SW480 (cell line): ENCODE measurements around the gene FHIP1A.
"Not testable (repeated sequence)": the region's sequence is repeated elsewhere in the genome, so short reads cannot be mapped to it uniquely, and the experiment has no call there.

ENCODE experiments used
- DNase-seq: peaks from one replicate; pipeline ENCODE4 v3.0.0-alpha.2; 2016; ENCODE audit warnings: low spot score

The FHIP1A gene

GRCh38 chr4:151408630-151409469 lies at the start of gene FHIP1A:
Gene FHIP1A, plus strand, starts transcription at chr4:151409176. Its CDS starts 157,084 bp downstream, at chr4:151566260.
- peak; percentile 89 for DNase-seq

- no peak for DNase-seq
Measured at GRCh38 chr4:151359576-151359975, 49.4 kb upstream of the FHIP1A start.

- no peak for DNase-seq
Measured at GRCh38 chr4:151361126-151361525, 47.9 kb upstream of the FHIP1A start.

- no peak for DNase-seq
Measured at GRCh38 chr4:151361966-151362365, 47.0 kb upstream of the FHIP1A start.

GRCh38 chr4:151362404-151363164 lies 46.4 kb upstream of the FHIP1A start:
- peak; percentile 78 for DNase-seq

- no peak for DNase-seq
Measured at GRCh38 chr4:151376540-151376939, 32.4 kb upstream of the FHIP1A start.

- DNase-seq, result no peak
Measured at GRCh38 chr4:151389311-151389710, 19.7 kb upstream of the FHIP1A start.

GRCh38 chr4:151389799-151390198 lies 19.2 kb upstream of the FHIP1A start:
- not testable (repeated sequence) for DNase-seq

GRCh38 chr4:151395873-151396272 lies 13.1 kb upstream of the FHIP1A start:
- no peak for DNase-seq

- no peak for DNase-seq
Measured at GRCh38 chr4:151400343-151400742, 8.6 kb upstream of the FHIP1A start.

- DNase-seq, result no peak
Measured at GRCh38 chr4:151401739-151402138, 7.2 kb upstream of the FHIP1A start.

- DNase-seq, result no peak
Measured at GRCh38 chr4:151402145-151402865, 6.7 kb upstream of the FHIP1A start.

- no peak for DNase-seq
Measured at GRCh38 chr4:151403656-151404055, 5.3 kb upstream of the FHIP1A start.

- DNase-seq, result not testable (repeated sequence)
Measured at GRCh38 chr4:151404802-151405201, 4.2 kb upstream of the FHIP1A start.

- DNase-seq, result no peak
Measured at GRCh38 chr4:151407018-151407417, 2.0 kb upstream of the FHIP1A start.

- DNase-seq, result peak; percentile 13
Measured at GRCh38 chr4:151407466-151408379, 1.3 kb upstream of the FHIP1A start.

- DNase-seq, result no peak
Measured at GRCh38 chr4:151408380-151408629, 671 bp upstream of the FHIP1A start.

- DNase-seq, result peak; percentile 87
Measured at GRCh38 chr4:151409470-151410313, 716 bp downstream of the FHIP1A start.

- no peak for DNase-seq
Measured at GRCh38 chr4:151415978-151416377, 7.0 kb downstream of the FHIP1A start.

- no peak for DNase-seq
Measured at GRCh38 chr4:151417164-151417571, 8.2 kb downstream of the FHIP1A start.
